ENCODE measurements around the gene MALT1.

DNA sequence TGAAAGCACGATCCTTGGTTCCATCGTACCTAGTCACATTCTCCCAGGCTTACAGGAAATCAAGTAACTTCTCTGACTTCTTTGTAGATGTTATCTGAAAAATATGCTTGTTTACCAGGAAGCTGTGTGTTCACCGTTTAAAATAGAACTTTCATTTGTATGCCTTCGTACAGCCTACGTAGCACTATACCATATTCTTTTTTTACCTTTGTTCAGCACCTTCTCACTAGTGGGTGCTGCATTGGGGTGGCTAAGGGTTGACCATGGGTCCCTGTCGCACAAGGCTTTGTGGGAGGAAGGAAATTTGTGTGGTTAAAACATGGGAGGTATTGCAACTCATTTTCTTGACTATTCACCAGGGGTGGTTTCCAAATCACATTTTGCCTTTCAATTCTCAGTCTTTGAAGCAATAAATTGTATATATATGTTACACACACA, 16.6 kb downstream of the MALT1 start:
- TF ChIP-seq, protein P1, sequence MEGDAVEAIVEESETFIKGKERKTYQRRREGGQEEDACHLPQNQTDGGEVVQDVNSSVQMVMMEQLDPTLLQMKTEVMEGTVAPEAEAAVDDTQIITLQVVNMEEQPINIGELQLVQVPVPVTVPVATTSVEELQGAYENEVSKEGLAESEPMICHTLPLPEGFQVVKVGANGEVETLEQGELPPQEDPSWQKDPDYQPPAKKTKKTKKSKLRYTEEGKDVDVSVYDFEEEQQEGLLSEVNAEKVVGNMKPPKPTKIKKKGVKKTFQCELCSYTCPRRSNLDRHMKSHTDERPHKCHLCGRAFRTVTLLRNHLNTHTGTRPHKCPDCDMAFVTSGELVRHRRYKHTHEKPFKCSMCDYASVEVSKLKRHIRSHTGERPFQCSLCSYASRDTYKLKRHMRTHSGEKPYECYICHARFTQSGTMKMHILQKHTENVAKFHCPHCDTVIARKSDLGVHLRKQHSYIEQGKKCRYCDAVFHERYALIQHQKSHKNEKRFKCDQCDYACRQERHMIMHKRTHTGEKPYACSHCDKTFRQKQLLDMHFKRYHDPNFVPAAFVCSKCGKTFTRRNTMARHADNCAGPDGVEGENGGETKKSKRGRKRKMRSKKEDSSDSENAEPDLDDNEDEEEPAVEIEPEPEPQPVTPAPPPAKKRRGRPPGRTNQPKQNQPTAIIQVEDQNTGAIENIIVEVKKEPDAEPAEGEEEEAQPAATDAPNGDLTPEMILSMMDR (conservative IDR thresholded peaks at IDR 0.05; ENCODE audit: low read length): no peak
- TF ChIP-seq EZH2phosphoT487 (IDR thresholded peaks at IDR 0.05; ENCODE audit: borderline replicate concordance, low read depth, low read length): no peak

Measured in OCI-LY7 (cell line).